Measurements from ENCODE around the gene PRCP.

The PRCP gene

DNA sequence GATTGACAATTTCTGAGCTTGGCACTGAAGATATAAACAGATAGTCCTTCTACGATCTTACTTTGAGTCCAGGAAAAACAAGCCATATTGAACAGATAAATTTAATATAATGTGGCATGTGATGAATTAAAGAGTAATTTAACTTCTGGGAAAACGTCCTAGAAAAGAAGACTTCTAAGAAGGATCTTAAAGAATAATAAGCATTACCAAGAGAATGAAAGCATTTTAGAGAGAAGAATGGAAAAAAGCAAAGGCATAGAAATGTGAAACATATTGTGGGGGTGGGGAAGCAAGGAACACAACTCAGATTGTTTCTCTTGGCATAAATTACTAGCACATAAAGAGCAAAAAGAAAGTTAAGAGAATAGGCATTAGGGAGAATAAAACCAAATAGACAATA is 6.7 kb upstream of the PRCP start:
- DNase-seq = no peak

DNA sequence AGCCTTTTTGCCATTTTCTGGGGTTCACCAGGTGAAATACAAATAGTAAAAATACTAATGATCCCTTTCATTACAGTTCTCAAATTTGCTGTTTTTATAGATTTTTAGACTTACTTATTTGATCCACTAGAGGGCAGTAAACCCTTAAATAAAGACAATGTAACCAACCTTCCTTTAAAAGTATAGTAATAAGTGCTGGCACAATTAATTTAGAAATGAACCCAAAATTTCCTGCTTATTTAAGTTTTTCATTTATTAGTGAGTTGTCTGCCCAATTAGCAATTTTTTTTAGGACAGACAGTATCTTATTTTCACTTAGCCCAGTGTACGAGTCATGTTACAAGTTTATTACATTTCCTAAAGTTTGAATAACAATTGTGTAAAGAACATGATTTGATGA is 6.0 kb upstream of the PRCP start:
- DNase-seq = no peak

DNA sequence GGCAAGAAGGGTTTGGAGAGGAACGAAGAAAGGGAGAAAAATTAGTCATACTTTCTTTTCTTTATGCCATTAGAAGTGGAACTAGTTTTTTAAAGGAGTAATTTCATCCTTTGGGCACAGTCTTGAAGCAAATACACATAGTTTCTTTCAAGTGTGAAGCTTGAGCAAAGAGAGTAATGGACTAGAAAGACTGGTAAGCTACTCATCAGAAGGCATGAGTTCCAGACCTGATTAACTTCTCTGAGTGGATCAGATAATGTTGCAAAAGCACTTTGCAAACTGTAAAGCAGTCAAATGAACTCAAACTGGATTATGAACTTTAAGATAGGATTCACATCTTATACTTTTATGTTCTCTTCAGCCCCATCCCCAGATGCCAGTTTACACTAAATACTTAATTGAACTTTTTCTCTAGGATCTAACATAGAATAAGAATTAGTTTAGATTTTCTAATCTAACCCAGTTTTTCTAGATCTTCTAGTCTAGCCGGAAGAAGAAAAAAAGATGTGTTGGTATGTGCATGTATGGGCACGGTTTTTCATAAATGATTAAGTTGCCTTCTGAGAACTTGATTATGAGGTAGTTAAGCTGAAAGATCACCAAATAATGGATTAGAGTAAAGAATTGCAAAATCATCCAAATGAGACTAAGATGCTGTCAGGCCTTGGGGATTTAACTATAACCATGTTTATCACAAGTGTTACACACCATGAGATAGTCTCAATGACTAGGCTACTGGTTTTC is 3.8 kb upstream of the PRCP start:
- DNase-seq = no peak

DNA sequence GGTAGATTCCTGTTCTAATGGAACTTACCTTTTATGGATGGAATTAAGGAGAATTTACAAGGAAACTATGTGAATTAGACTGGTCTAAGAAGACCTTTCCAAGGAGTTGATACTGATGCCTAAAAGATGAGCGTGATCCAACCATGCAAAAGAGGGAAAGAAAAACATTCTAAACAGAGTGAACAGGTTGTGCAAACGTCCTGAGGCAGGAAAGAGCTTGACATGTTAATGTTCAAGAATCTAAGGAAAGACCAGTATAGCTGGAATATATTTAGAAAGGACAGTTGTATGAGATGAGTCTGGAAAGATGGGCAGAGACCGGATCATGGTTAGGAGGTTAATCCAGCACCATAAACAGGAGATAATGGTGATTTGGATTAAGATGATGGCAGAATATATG is 2.6 kb upstream of the PRCP start:
- no peak for DNase-seq

DNA sequence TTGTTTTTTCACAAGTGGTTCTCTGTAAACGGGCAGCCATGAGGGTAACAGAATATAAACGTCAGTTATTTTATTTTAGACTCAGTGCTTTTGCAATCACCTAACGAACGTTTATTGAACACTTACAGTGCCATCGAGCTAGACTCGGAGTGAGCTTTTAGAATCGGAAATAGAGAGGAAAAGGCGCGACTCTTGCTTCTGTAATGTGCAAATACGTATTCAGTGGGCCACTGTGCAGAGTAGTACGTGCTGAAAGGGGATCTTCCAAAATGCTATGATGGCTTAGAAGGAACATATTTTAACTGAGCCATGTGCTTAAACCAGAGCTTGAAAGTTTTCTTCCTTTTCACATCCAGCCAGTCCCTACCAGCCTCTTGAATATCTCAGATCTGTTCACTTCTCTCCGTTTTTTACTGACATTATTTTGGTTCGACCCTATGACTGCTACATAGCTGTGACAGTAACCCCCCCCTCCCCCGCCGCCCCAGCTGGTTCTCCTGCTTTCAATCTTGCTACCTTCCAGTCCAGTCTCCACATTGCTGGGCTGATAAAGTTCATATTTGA is 1.8 kb upstream of the PRCP start:
- no peak for DNase-seq

DNA sequence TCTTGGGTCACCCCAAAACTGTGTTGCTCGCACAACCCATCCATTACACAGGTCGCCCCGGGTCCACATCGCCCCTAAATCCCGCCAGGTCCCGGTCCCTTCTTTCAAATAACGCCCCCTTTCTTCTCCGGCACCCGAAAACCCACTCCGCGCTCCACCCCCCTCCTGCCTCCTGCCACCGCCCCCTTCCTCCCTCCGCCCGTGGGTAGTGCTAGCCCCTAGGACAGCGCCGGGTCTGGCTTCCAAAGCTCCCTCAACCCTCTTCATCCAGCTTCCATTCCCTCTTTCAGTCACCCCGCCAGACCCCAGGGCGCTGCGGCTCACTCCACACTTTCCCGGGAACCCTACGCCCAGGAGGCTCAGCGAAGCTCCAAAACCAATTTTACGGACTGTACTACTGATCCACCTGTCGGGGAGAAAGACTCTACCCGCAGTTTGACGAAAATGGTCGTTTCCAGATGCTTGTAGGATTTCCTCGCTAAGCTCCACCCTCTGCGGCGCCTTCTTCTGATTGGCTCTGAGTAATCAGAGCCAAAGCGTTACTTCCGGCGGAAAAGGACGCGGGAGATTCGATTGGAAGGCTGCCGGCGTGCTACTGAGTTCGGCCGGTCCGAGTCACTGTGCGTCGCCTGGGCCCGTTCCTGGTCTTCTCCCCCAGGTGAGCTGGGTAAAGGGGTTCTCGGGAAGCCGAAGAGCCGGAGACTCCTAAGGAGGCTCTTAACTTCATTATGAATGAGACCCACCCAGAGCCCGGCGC is 1.1 kb upstream of the PRCP start, which contains the start of gene DDIAS:
TSS of gene DDIAS (plus strand) at position 572 of the 757 bp plus-strand sequence. CDS start 13,003 bp downstream, outside the sequence.
- DNase-seq = peak; percentile 98

DNA sequence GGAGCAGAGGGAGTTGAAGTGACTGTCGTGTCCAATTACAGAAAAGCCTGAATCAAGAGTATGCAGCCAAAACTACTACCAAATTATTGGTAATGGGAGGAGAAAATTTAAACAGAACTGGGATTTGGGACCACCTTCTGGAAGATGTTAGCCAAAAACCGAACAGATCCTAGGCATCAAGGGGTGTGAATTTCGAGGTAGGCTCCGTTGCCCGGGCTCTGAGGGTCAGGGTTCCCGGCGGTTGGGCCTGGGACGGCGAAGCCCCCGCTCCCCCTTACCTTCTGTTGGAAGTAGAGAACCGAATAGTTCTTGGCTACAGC is 313 bp downstream of the PRCP start:
- no peak for DNase-seq

DNA sequence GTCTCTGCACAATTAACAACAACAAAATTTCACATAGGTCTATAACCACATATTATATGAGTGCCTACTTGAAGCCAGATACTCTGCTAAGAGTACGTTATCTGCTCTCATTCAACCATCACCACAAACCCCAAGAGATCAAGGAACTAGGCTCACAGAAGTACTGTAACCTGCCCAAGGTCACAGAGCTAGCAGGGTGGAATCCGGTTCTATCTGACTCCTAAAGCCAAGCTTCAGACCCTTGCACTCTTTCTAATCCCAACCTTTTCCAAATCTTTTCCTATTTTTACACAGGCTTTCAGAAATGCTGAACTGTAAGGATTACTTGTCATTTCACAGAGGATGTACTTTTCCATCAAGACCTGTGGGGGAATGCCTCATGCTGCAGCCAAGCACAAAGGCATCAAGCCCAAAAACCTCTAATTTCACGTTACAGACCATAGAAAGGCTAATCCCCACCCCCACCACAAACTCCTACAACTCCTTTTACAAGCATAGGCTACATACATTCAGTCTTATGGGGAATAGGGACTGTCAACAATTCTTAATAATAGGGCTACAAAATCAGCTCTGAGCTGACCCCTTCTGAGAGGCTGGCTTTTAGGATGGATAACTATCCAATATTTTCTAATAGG is 927 bp downstream of the PRCP start:
- DNase-seq = no peak

DNA sequence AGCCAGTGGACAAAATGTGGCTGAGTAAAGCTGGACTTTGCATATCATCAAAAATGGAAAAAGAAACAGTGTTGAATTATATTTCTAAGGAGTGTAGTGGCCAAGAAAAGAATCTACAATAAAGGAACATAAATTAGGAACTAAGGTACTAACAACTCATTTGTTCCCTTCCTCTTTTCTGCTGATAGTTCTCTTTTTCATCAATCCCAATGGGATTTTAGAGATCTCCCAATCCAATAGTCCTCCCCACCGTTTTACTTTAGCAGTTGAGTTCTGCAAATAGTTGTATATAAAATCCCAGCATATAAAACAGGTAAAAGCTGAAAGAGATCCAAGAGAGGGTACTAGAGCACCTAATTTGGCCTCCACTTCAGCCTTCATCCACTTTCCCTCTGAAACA is 2.0 kb downstream of the PRCP start:
- DNase-seq = no peak

DNA sequence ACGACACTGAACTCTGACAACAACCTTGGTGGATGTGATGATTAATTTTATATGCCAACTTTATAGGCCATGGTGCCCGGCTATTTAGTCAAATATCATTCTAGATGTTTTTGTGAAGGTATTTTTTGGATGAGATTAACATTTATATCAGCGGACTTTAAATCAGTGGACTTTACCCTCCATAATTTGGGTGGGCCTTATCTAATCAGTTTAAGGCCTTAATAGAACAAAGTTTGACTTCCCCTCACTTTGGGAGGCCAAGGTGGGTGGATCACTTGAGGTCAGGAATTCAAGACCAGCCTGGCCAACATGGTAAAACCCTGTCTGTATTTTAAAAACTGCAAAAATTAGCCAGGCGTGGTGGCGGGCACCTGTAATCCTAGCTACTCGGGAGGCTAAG is 4.0 kb downstream of the PRCP start:
- no peak for DNase-seq

DNA sequence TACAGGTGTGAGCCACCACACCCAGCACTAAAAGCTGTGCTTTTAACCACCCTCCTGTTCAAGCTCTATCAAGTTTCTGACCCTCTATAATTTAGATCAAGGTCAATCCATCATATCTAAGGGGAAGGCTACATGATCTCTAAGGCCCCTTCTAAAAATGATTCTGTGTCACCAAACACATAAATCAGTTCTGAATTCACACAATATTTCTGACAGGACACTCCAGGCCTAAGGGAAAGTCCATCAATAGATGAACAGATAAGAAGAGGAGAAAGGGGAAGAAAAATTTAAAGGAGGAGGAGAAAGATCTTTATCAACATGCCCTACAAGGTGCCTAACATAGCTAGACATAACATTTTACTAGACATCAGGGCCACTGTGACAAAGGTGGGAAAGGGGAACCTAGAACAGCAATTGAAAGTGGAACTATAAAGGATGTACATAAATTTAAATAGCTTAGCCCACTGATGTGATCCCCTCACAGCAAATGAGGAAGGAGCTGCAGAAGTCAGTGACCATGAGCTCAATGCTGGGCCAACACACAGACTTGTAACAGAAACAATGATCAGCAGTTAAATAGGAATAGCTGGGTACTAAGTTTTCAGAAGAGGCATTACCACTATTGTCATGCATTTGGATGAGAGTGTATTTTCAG is 4.7 kb downstream of the PRCP start:
- no peak for DNase-seq

DNA sequence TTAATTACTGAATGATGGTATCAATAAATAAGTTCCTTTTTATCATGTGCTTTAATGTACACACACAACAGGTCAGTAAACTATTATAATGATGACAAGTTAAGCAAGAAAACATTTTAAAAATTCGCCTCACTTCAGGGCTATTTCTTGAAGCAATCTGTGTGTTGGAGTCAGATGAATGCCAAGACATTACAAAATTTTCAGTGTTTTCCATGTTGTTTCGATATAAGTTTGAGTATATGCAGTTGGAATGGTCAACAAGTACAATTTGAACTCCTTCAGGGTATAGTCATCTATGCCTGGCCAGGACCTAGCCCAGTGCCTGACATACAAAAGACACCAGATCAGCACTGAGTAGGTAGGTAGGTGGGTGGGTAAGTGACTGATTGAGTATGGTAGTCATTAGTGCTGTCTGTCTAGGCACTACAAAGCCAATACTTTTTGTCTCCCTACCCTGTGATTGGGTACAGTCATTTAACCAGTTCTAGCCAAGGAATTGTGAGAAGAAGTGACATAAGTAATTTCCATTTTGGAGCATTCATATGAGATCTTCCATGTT is 7.5 kb downstream of the PRCP start:
- no peak for DNase-seq

DNA sequence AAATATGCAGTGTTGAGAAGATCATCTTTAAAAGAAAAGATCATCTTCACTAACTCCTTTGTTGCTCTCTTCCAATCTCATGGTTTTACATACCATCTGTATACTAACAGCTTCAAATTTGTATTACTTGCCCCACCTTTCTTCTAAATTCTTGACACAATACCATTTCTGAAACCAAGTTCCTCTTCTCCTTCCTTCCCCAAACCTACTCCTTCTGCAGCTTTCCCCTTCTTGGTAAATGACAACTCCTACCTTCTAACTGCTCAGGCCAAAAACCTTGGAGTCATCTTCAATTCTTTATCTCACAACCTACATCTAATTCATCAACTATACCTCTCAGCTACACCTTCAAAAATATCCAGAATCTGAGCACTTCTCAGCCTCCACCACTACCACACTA is 9.3 kb downstream of the PRCP start:
- no peak for DNase-seq

DNA sequence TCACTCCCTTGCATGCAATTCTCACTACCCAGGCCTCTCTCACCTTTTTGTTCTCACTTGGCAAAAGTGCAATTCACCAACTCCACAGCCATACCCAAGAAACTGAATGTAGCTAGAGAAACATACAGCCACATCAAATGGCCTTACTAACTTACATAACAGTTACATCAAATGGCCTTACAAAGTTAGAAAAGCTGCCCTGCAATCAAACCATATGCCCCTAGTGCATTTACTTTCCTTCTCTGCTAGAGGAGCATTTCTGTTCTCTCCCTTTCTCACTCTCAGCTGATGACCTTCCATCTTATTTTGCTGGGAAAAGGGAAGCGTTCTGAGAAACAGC is 10.3 kb downstream of the PRCP start:
- no peak for DNase-seq

DNA sequence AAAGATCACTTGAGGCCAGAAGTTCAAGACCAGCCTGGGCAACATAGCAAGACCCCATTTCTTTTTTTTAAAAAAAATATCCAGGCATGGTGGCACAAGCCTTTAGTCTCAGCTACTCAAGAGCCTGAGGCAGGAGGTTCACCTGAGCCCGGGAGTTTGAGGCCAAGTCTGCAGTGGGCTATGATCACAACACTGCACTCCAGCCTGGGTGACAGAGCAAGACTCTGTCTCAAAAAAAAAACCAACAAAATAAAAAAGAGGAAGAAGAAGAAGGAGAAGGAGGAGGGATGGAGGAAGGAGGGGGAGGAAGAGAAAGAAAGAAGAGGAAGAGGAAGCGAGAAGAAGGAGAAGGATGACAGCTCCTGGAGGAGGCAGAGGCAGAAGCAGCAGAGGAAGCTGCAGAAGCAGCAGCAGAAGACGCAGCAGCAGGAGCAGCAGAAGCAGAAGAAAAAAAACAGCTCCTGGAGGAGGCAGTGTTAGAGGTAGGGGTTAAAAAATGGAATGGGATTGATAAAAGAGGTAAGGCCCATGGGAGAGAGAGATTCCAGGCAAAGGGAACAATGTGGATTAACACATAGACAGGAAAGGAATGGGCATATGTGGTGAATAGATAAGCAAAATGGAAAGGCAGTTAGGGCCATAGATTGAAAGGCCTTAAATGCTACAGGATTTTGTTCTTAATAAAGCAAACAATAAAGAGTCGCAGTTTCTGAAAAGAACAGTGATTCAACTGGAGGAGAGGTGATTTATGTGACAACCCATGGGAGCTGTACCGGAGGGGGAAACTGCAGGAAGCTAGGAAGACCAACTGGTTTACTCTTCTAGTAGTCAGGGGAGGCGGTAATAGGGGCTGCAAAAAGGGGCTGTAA is 10.9 kb downstream of the PRCP start:
- DNase-seq = no peak

DNA sequence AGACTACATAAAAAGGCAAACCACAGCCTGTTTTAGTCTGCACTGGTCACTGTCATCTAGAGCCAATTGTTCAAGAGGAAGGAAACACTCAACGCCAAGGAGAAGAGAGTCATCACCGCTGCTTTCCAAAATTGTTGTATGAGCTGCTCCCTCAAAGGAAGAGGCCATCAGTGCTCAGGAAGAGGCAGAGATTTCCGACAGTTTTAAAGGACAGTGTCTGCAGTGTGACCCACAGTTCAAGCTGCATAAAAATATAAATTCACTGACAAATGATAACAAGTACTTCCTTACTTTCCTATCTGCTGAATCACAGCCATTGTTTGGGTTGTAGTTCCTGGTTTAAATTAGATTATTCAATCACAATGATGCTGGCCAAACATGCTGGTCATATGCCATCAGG is 16.4 kb downstream of the PRCP start:
- no peak for DNase-seq

DNA sequence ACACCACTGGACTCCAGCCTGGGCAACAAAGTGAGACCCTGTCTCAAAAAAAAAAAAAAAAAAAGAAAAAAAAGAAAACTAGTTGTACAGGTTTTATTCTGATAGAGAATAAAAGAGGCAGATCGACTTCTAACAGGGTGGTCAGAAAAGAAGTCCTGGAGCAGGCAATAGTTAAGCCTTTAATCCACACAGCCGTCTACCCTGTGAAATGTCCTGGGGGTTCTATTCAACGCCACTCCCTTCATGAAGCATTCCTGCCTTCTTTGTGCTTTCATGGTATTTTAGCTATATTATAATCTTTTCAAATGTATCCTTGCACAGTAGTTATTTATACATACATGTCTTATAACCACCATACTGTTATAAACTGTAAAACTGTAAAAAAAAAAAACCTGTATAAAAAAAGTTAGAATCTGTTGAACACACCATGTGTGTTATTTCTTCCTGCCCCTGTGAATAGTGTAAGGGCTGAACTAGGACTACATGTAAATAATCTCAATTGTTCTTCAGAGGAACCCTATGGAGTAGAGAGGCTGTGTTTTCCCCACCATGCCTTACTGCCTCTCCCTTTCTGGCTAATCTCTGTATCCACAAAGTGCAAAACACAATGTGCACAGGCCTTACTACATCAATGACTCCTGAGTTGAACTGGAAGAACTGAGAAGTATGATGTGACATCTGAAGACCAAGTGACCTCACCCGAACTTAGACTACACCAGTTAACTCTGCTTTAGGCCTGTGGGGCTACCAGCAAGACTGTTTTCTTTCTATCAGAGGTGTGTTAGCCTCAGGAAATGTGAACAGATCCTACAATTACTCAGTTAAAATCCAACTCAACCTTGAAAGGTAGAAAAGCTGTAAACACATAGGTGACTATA is 25.3 kb downstream of the PRCP start:
- no peak for DNase-seq

DNA sequence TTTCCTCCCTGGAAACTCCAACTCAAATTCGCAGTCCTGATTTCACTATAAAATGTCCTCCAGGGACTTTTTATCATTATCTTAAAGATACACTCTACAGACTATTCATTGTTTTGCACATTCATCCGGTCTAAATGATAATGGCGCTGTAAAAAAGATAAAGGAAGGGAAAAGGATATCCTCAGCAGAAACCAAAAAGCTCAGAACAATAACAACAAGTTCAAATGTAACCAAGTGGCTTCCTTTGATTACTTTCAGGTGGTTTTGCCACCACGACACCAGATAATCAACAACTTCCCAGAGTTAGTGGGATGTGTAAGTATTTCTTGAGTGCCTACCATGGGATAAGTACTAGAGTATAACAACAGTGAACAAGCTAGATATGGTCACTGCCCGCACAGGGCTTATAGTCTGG is 26.3 kb downstream of the PRCP start:
- DNase-seq = no peak

DNA sequence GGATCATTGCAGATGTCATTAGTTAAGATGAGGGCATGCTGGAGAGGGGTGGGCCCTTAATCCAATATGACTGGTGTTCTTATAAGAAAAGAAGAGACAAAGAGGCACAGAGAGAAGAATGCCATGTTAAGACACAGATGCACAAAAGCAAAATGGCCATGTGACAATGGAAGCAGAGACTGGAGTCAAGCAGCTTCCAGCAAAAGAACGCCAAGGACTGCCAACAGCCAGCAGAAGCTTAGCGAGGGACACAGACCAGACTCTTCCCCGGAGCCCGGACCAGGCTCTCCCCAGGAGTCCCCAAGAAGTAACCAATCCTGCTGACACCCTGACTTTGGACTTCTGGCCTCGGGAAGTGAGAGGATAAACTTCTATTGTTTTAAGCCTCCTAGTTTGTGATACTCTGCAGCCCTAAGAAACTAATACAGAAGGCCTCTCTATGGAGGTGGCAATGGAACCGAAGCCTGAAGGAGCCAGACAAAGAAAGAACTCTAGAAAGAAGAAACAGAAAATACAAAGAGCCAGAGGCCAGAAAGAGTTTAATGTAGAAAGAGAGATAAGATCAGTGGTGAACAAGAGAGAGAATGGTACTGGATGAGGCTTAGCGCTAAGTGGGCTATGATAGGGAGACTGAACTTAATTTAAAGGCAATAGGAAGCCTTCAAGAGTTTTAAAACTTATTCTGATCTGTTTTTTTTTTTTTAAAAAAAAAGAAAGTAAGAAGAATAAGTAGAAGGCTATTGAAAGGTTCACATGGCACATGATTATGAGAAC is 27.7 kb downstream of the PRCP start:
- DNase-seq = no peak

DNA sequence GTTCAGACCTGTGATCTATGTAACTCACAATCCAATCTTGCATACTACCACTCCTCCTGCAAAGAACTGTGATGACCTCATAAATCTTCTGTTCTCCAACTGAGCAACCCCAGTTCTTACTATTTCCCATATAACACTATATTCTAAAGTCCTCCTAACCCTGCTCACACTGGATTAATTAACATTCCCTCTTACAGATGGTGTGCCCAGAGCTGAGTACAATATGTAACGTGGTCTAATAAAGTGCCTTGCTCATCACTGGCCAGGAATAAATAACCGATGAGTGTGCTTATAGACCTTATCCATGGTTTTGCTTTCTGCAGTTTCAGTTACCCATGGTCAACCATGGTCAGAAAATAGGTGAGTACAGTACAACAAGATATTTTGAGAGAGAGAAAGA is 28.6 kb downstream of the PRCP start:
- no peak for DNase-seq
